HG02759 (cell line): Measurements from ENCODE around the gene ANAPC16.
"Not testable (repeated sequence)": the region's sequence is repeated elsewhere in the genome, so short reads cannot be mapped to it uniquely, and the experiment has no call there.

Experiments
- ATAC-seq: cut with Tn5 transposase; IDR thresholded peaks from one replicate; pipeline ENCODE4 v1.9.1; 2021; ENCODE audit warnings: mild to moderate bottlenecking, moderate library complexity; ENCODE audit not compliant: unreplicated experiment

The ANAPC16 gene

DNA sequence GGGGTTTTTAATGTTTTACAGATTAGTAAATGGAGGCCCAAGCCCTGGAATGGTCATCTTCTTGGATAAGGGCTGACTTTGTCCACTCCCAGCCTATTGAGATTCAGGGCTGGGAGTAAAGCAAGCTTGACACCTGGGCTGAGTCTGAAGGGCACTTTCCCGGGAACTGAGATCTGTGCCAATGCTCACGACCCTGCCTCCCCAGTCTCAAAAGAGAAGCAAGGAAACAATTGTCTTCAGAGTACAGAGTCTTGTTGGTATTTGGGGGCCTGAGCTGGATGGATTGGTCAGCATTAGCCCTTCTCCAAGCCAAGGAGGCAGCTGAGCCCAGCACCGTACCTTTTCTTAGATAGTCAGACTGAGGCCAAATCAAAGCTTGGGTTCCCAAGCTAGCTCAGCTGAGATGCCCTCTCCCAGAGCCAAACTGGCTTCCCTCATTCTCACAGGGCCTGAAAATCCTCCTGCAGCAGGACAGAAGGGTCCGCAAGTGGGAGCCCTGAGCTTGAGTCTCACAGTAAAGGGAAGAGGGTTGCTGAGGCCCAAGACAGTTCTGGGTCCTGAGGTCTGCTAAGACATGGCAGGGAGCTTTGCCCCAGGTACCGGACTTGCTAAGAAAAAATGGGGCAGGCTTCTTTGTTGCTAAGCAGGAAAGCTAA lies 61.7 kb downstream of the ANAPC16 start:
- no peak for ATAC-seq

DNA sequence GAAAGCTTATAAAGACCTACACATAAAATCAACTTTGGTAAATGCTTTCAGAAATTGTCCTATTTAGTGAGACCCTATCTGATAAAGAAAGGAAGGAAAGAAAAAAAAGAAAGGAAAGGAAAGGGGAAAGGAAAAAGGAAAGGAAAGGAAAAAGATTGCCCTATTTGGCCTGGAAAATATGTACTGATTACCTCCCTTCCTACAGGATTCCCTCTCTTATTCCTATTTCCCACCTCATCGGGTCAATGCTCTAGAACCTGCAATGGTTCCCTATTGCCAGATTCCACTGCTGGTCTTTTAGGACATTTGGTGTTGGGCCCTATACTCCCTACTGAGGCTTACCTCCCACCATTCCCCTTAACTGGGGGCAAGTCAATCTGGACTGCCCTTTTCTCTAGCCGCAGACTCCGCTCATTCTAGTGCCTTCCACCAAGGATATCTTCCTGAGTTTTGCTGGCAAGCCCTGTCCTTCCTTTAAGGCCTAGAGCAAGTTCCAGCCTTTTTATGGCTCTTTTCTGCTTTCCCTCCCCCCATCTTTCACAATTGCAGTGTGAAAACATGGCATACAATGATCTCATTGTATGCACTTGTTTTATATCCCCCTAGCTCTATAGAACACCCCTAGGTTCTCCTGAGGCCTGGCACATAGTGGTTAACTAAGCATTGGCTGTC lies 62.3 kb downstream of the ANAPC16 start:
- no peak for ATAC-seq

DNA sequence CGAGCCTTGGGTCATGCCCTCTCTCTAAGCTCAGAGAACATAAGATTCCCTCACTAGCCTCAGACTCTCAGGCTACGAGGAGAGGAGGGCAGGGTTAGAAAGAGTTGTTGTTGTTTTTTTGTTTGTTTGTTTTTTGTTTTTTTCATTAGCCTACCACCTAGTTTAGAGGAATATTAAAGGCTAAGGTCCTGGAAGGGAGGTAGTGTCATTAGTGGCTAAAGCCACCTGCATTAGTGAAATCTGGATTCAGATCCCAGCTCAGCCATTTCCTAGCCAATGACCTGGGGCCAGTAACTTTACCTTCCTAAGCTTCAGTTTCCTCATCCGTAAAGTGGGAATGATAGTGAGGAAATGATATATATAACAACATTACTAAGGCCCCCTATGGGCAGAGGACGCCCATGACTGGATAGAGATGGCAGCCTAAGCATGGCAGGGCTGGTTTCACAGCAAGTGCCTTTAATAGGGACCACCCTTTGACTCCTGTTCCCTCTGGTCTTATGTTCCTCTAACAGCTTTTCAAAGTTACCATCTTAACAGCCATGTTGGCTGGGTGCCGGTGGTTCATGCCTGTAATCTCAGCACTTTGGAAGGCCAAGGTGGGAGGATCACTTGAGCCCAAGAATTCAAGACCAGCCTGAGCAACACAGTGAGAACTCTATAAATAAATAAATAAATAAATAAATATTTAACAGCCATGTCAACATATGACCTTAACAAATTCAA lies 63.0 kb downstream of the ANAPC16 start:
- no peak for ATAC-seq

DNA sequence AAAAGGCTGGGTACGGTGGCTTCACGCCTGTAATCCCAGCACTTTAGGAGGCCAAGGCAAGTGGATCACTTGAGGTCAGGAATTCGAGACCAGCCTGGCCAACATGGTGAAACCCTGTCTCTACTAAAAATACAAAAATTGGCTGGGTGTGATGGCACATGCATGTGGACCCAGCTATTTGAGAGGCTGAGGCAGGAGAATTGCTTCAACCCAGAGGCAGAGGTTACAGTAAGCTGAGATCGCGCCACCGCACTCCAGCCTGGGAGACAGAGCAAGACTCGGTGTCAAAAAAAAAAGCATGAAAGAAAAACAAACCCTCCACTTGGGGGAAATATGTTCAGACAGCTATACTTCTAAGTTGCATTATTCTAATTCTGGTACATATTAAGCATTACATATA lies 63.8 kb downstream of the ANAPC16 start:
- not testable (repeated sequence) for ATAC-seq

DNA sequence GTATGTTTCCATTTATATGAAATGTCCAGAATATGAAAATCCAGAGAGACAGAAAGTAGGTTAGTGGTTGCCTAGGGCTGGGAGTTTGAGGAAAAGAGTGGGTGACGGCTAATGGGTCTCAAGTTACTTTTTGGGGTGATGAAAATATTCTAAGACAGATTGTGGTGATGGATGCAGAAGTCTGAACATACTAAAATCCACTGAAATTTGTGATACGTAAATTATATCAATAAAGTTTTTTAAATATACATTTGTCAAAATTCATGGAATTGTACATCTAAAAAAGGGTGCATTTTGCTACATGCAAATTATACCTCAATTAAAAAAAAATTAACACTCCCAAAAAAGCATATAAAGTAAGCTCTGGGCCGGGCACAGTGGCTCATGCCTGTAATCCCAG lies 67.3 kb downstream of the ANAPC16 start:
- no peak for ATAC-seq
